Embryonic facial prominence (tissue), 1 donor: ENCODE measurements around the gene CDC5L.

ENCODE experiments used
- DNase-seq: peaks from one replicate; pipeline ENCODE4 v3.0.0-alpha.2; 2016; ENCODE audit errors: extremely low spot score

The CDC5L gene

GRCh38 chr6:44453146-44453545 is 65.6 kb downstream of the CDC5L start:
- no peak for DNase-seq

DNA sequence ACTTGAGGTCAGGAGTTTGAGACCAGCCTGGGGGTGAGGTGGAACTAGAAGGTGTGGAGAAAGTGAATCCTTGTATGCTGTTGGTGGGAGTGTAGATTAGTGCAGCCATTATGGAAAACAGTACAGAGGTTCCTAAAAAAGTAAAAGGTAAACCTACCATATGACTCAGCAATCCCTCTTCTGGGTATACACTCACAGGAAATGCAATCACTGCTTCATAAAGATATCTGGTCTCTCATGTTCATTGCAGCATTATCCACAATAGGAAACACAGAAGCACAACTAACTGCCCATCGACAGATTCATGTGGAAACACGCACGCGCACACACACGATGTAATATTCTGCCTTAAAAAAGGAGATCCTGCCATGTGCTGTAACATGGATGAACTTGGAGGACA is 66.7 kb downstream of the CDC5L start:
- no peak for DNase-seq

- no peak for DNase-seq
These were observed 68.8 kb downstream of the CDC5L start for GRCh38 chr6:44456070-44456965.

DNA sequence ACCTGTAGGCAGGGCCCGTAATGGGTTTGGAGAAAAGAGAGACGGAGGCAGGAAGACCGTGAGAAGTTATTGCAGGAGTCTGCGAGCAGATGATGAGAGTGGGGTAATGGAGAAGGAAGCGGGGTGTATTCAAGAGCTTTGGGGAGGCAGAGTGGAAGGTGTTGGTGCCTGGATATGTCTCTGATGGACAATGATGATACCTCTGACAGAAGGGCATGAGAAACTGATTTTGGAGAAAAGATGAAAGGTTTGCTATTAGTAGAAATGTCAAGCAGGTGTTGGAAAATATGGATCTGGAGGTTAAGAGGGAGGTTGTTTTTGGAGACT is 69.4 kb downstream of the CDC5L start:
- no peak for DNase-seq

- DNase-seq, result no peak
These were observed 70.1 kb downstream of the CDC5L start for GRCh38 chr6:44457596-44457995.

- DNase-seq, result no peak
These were observed 71.0 kb downstream of the CDC5L start for GRCh38 chr6:44458551-44458950.

DNA sequence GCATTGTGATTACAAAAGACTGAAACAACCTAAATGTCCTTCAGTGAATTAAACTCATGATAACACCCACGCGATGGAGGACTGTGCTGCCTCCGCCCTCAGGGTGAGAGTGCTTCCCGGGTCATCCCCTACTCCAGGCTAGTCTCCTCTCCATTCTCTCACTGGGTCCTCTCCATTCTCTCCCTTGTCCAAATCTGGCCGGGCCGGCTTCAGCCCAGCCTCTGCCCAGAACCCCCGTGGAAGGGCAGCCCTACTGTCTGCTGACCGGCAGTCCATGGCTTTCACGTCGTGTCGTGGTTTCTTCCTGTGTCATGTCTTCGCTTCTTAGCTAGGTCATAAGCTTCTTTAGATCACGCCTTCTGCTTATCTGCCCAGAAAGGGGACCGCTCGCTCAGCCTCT is 74.8 kb downstream of the CDC5L start:
- no peak for DNase-seq

GRCh38 chr6:44462797-44463727 is 75.6 kb downstream of the CDC5L start:
- no peak for DNase-seq

- no peak for DNase-seq
These were observed 76.4 kb downstream of the CDC5L start for GRCh38 chr6:44463728-44464450.

DNA sequence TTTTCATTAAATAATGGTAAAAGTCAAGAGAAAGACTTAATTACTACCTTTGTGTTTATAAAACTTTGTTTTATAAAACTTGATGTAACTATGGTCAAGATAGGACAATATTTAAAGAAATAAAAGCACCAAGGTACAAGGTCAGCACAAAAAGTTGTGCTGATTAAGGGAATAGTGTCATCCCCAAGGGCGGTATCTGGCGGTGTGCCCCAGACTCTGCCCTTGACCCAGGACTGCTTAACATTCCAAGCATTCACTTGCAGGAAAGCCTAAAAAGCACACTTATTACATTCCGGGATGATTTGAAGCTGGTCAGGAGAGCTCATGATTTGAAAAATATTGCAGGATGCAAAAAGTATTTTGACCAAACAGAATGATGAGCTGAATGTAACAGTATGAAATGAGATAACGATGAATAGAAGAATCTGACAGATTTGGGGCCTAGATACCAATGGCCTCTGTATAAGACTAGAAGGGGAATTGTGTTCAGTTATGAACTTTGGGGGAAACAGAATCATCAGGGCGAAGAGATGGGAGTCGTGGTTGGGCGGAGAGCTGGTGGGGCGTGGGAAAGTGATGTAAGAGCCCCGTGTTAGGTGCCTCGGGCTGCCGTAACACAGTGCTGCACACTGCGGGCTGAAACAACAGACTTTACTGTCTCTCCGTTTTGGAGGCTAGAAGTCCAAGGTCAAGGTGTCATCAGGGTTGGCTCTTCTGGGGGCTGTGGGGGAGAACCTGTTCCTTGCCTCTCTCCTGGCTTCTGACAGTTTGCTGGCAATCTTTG is 77.2 kb downstream of the CDC5L start:
- DNase-seq, result no peak

DNA sequence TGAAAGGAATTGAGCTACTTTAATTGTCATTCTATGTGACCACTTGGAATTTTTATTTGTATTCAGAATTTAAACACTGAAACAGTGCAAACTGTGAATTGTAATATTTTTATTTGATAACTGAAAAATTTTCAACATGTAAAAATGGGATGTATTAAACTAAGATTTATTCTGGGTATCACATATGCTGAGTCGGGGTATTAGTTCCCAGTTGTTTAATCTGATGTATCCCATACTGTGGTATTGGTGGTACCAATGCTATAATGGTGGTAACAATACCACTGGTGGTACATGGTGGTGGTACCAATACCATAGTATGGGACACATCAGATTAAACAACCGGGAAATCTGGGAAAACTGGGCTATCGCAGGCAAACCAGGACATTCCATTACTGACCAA is 79.4 kb downstream of the CDC5L start:
- no peak for DNase-seq

DNA sequence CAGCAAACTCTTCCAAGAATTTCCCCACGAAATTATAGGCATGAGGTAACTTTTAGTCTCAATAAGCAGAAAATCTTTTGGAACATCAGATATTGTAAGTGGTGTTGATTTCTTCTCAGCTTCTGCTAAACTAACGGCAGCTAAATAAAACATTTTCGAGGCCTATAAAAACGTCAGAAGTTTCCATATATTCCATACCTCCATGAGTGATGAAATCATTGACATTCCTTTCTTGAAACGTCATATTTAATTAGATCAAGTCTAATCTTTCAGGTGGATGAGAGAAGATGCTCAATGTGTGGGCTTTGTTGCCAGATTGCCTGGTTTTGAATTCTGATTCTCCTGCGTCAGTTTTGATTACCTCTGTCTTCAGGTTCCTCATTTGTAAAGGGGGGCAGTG is 81.3 kb downstream of the CDC5L start:
- DNase-seq, result no peak

DNA sequence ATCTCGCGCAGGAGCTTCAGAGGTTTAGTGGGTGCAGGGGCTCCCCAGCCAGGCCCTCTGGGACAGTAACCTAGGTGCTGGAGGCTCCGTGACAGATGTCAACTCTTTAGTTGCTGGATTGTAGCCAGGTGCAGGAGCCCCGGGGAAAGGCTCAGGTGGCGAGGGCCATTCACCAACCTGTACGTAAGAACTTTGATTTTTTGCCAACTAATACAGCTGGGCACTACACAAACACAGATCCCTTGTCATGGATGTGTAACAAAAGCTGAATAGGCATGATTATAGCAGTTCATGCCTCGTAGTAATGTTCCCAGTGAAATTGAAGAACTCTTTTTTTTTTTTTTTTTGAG is 82.6 kb downstream of the CDC5L start:
- DNase-seq, result no peak

DNA sequence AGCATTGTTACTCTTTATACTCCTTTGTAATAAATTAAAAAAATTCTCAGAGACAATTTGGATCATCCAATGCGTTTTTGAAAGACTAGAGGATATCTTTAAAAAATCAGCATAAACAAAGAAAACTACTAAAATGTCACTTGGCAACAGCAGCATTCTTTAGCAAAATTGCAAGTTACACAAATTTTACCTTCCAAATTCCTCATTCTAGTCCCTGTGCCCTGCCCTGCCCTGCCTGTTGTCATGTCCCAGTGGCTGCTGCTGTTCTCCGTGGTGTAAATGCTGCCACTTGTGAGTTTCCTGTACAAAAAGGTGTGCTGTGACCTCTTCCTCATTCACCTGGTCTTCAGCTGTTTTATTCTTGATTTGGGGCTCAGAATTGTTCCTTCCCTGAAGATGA is 83.2 kb downstream of the CDC5L start:
- DNase-seq, result no peak

- no peak for DNase-seq
These were observed 83.9 kb downstream of the CDC5L start for GRCh38 chr6:44471271-44471981.

DNA sequence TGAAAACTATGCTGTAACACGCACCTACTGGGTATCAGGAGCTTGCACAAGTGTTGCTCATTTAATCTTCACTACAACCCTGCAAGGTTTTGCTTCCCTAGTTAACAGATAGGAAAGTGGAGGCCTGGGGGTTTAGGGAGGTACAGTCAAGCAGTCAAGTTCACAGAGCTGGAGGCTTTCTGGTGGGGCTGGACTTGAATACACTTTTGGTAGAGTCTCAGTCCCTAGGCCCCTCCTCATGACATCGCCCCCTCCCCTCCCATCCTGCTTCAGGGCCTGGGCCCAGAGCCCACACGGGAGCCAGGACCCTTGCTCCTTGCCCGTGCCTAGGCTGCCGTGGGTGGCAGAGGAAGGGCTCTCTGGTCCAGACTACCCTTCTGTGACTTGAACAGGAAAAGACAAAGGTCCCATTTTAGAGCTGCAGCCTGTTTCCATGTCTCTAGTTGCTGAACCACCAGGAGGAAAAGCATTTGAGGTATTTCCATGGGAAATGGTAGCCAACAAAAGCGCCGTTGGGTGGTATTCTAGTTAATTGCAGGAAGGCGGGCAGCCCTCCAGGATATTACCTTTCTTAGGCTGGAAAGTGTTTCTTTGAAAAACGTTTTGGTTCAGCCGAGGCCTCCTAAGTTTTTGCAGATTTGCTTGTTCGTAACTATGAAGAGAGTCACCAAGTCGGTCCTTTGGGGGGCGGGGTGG is 84.9 kb downstream of the CDC5L start:
- DNase-seq, result no peak

DNA sequence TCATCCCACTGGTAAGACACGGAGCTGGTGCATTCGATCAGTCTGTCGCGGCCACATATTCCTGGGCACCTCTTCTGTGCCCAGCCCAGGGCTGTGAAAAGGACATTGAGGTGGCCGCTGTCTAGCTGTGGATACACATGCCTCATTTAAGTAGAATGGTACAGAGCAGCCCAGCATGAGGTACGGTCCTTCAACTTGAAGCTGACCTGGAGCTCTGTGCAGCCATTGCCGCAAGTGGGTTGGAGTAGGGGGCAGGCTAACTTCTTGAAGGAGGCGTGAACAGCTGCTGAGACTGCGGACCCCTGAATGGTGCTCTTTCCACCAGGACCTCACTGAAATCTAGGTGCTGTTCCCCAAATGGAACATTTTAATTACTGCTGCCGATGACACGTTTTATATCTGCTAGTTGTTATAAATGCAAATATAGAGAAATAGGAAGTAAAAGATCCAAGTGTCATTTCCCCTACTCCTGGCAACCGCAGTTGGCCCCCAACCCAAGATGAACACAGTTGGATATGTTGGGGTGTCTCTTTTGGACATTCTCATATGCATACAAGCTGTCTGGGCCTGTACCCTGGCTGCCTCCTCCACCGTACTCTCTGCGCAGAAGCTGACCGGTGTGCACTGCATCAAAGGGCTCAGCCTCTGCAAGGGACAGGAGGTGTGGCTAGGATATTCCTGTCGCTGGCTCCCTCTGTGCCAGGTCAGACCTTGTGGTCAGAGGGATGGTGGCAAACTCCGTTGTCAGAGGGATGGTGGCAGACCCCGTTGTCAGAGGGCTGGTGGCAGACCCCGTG is 86.1 kb downstream of the CDC5L start:
- DNase-seq, result no peak

- DNase-seq, result no peak
These were observed 86.7 kb downstream of the CDC5L start for GRCh38 chr6:44474190-44474631.

GRCh38 chr6:44474643-44475042 is 87.1 kb downstream of the CDC5L start:
- no peak for DNase-seq
